GM12878 (cell line): ENCODE measurements around the gene PTTG1. TPM values are rescaled to one million over a fixed set of nuclear protein-coding genes. Genes with fewer than 3 reads are reported as not detected.
A peak's percentile ranks its signal among the peaks of the same experiment; 100 is the strongest.

ENCODE experiments used
- ATF2 ChIP-seq: IDR thresholded peaks from 2 replicates; pipeline ENCODE4 v1.6.1; 2012; ENCODE audit warnings: low read length, inconsistent platforms
- BACH1 ChIP-seq: fragments of 450-650 bp; IDR thresholded peaks from 2 replicates; pipeline ENCODE4 v1.6.1; 2017; ENCODE audit warnings: mild to moderate bottlenecking, borderline replicate concordance
- BCL3 ChIP-seq: IDR thresholded peaks from 2 replicates; pipeline ENCODE4 v1.6.1; 2011; ENCODE audit warnings: borderline replicate concordance, low read depth, mild to moderate bottlenecking, moderate library complexity, low read length; ENCODE audit not compliant: insufficient read depth, poor library complexity, severe bottlenecking
- CBFB ChIP-seq: IDR thresholded peaks from 2 replicates; pipeline ENCODE4 v1.6.1; 2016; ENCODE audit warnings: antibody characterized with exemption, low read depth
- CREB1 ChIP-seq: IDR thresholded peaks from 2 replicates; pipeline ENCODE4 v1.6.1; 2012; ENCODE audit warnings: low read depth, mild to moderate bottlenecking, inconsistent platforms
- CUX1 ChIP-seq: IDR thresholded peaks from 2 replicates; pipeline ENCODE4 v1.6.1; 2012; ENCODE audit warnings: improper control_type of control experiment, low read depth, low read length; ENCODE audit not compliant: insufficient replicate concordance
- DPF2 ChIP-seq: fragments of 450-650 bp; IDR thresholded peaks from 2 replicates; pipeline ENCODE4 v1.6.1; 2017; ENCODE audit warnings: mild to moderate bottlenecking
- E2F4 ChIP-seq: IDR thresholded peaks from 2 replicates; pipeline ENCODE4 v1.6.1; 2012; ENCODE audit warnings: low read depth, low read length, improper control_type of control experiment
- FOXM1 ChIP-seq: IDR thresholded peaks from 2 replicates; pipeline ENCODE4 v1.6.1; 2012; ENCODE audit warnings: low read depth, mild to moderate bottlenecking, inconsistent platforms, low read length, moderate library complexity
- KDM1A ChIP-seq: fragments of 200-600 bp; sonication (generic); IDR thresholded peaks from 2 replicates; pipeline ENCODE4 v1.6.1; 2016; ENCODE audit warnings: borderline replicate concordance
- LARP7 ChIP-seq: fragments of 450-650 bp; IDR thresholded peaks from 2 replicates; pipeline ENCODE4 v1.6.1; 2017; ENCODE audit warnings: mild to moderate bottlenecking
- MTA2 ChIP-seq: fragments of 450-650 bp; IDR thresholded peaks from 2 replicates; pipeline ENCODE4 v1.6.1; 2016; ENCODE audit warnings: low read depth, mild to moderate bottlenecking, moderate library complexity
- MXI1 ChIP-seq: fragments of 150-350 bp; IDR thresholded peaks from 2 replicates; pipeline ENCODE4 v1.6.1; 2011; ENCODE audit warnings: low read depth, mild to moderate bottlenecking, inconsistent platforms, low read length, improper control_type of control experiment
- MYC ChIP-seq: IDR thresholded peaks from 2 replicates; pipeline ENCODE4 v1.6.1; 2011; ENCODE audit warnings: mild to moderate bottlenecking, low read length, moderate library complexity, inconsistent platforms; ENCODE audit not compliant: insufficient read depth, insufficient replicate concordance, insufficient read length, severe bottlenecking
- NFYA ChIP-seq: IDR thresholded peaks from 2 replicates; pipeline ENCODE4 v1.6.1; 2011; ENCODE audit warnings: low read depth, mild to moderate bottlenecking, low read length, improper control_type of control experiment, borderline replicate concordance
- RCOR1 ChIP-seq: conservative IDR thresholded peaks from 2 replicates; pipeline ENCODE4 v1.6.1; 2012; ENCODE audit warnings: low read depth, low read length, improper control_type of control experiment
- SRF ChIP-seq, 2 experiments: IDR thresholded peaks; 2 replicates each; pipeline ENCODE4 v1.6.1; 2011; ENCODE audit warnings: low read depth in 2 of 2, low read length in 2 of 2, mild to moderate bottlenecking in 1 of 2, moderate library complexity in 1 of 2
- SUPT20H ChIP-seq: IDR thresholded peaks from 2 replicates; pipeline ENCODE4 v1.6.1; 2011; ENCODE audit warnings: low read depth, mild to moderate bottlenecking, low read length, moderate library complexity, borderline replicate concordance; ENCODE audit not compliant: control insufficient read depth
- TBL1XR1 ChIP-seq: IDR thresholded peaks from 2 replicates; pipeline ENCODE4 v1.6.1; 2012; ENCODE audit warnings: low read depth, low read length, improper control_type of control experiment
- ZBED1 ChIP-seq: IDR thresholded peaks from 2 replicates; pipeline ENCODE4 v1.6.1; 2016; ENCODE audit warnings: borderline replicate concordance
- ZNF384 ChIP-seq: IDR thresholded peaks from 2 replicates; pipeline ENCODE4 v1.6.1; 2012; ENCODE audit warnings: low read depth, mild to moderate bottlenecking, low read length, improper control_type of control experiment, borderline replicate concordance
- polyA plus RNA-seq, 11 experiments: library from polyadenylated mRNA; depleted of rRNA in 4 of 11; unstranded in 6 of 11; stranded (reverse) in 5 of 11; fragments of >200 nt; fragmentation: Nextera tagmentation in 4 of 11; fragmentation: Illumina TruSeq in 1 of 11; extraction: Ambion mirVana in 4 of 11; extraction: Trizol in 1 of 11; gene quantifications; 1 replicate in 1 of 11; 2 replicates in 10 of 11; pipeline versions ENCODE4 v1.2.1 to v1.2.3, GENCODE V29; 2011 to 2016; ENCODE audit warnings: inconsistent platforms in 2 of 11, missing spikeins in 2 of 11, low read depth in 1 of 11
- total RNA-seq, 4 experiments: library from RNA; depleted of rRNA in 3 of 4; stranded (reverse); fragments of >200 nt in 3 of 4; fragmentation: Illumina TruSeq in 1 of 4; extraction: Trizol in 1 of 4; gene quantifications; 2 replicates each; pipeline versions ENCODE4 v1.2.1 to v1.2.3, GENCODE V29; 2013 to 2021

The PTTG1 gene
- total and polyA plus RNA-seq, 10 of the 15 experiments (the other 5 are each of a cell fraction or from before 2014, with no cell fraction given): 154 to 1,033 (median 377) TPM

GRCh38 chr5:160434022-160434531 lies 12.4 kb downstream of the PTTG1 start (continued):
- TF ChIP-seq CBFB (0 out of 2 replicates have a peak, but pooled peaks have one; percentile 45), BACH1 (no peak; the same call in 1 of the 2 replicates), ZBED1 (no peak; the same call in 1 of the 2 replicates), NFYA (no peak), E2F4 (no peak), SUPT20H (no peak), MXI1 (peak; percentile 58; the same call in 1 of the 2 replicates), DPF2 (peak; percentile 86), MTA2 (peak; percentile 62), TBL1XR1 (0 out of 2 replicates have a peak, but pooled peaks have one; percentile 7), CREB1 (no peak), FOXM1 (no peak), ATF2 (no peak), LARP7 (0 out of 2 replicates have a peak, but pooled peaks have one; percentile 58), SRF (IDR thresholded peaks at IDR 0.05; ENCODE audit: low read depth in 2 of 2, low read length in 2 of 2) (no peak), KDM1A (no peak), ZNF384 (no peak), CUX1 (no peak), MYC (no peak), RCOR1 (peak; percentile 76; the same call in 1 of the 2 replicates), BCL3 (no peak)
